G401 (cell line): Measurements from ENCODE around the gene KCTD1. TPM values are rescaled to one million over a fixed set of nuclear protein-coding genes. Genes with fewer than 3 reads are reported as not detected.

Experiments used
- DNase-seq: peaks from one replicate; pipeline ENCODE4 v3.0.0-alpha.2; 2015; ENCODE audit warnings: low spot score
- in situ Hi-C: cut with HindIII; loops from 2 replicates; pipeline ENCODE4 v1.10.0; 2016; ENCODE audit warnings: low sequenced_read_pairs, mixed read lengths
- total RNA-seq: library from RNA; depleted of rRNA; stranded (reverse); fragments of >200 nt; shearing (Covaris generic); gene quantifications from 2 replicates; pipeline ENCODE4 v1.2.3, GENCODE V29; 2014

KCTD1 gene
- total RNA-seq, 1 experiment from 2014 or later, result 11.5 TPM

DNA sequence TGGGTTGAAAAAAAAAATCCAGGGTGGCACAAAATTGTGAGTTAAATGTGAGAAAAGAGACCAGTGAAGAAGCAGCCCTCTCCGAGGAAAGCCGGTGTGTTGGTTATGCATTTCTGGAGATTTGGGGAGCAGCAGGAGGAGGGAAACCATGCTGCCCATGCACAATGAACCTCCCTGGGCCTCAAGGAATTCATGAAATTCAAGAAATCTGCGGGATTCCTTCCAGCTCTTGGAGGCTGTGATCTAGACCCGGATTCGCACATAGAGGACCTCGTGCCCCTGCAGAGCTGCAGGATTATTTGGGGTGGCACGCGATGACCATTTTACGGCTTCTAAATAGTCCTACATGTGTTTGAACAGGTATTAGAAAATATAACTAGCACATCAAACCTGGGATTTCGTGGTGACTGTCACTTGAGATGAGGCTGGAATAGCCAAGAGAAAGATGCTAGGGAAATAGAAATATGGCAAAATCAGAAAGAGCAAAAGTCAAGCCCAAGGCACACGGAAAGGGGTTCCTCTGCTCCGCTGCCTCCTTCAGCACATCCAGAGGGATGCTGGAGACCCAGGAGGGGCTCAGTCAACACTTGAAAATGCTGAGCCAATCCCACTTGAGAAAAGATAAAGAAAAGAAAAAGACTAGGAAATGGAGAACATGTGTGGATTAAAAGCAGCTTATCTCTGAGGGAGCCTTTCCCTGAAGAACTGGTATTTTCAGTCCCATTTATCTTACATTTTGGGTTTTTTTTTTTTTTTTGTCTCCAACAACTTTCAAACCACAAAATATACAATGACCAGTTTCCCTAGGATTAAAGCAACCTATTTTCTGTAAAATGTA, 22.0 kb downstream of the KCTD1 start:
- no peak for DNase-seq
- in situ Hi-C loops, result no loop called here

DNA sequence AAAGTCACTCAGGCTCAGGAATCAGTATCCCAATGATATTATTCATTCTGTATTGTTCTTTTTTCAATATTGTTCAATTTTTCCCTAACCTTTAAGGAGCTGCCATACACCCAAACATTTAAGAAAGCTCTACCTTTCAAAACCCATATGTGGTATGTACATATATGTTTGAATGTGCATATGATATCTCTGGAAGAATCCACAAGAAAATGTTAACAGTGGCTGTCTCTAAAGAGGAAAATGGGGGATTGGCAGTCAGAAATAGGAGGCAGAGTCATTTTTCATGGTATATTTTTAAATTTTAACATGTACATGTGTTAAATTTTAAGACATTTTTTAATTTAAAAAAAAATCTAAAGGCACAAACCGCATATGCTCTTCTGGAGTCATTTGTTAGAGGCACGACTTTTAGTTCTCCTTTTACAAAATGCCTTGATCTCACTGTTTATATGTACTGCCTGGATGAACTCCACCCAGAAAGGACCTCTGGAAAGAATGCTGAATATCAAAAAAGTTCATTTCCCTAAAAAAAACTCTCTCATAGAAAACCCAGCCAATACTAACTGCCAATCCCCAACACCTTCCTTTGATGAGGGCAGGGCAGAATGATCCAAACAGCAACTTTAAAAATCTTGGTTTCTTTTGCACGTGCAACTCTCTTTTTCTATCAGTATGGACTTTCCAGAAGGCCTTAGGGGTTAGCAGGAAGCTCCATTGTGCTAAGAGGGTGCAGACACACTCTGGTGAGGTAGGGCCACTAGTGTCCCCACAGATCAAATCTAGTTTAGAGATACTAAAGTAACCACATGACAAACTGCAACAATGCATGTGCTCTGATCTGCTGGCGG, 23.6 kb downstream of the KCTD1 start:
- DNase-seq, result no peak
- in situ Hi-C loops, result no loop called here

DNA sequence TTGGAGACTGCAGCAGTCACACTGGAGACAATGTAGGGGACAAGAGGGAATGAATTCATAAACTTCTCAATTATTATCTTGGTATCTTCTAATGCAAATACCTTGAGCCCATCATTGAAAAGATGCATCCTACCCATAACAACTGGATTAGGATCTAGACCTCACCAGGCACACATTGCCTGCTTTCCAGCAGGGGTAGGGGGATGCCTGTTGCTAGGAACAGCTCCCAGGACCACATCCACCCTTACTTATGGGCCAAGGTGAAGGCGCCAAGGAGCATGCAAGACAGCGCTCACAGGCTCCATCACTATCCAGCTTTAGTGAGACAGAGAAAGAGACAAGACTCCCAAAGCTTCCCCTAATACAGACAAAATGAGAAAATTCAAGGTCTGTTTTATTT, 24.4 kb downstream of the KCTD1 start:
- in situ Hi-C loops, result no loop called here
- DNase-seq, result no peak

DNA sequence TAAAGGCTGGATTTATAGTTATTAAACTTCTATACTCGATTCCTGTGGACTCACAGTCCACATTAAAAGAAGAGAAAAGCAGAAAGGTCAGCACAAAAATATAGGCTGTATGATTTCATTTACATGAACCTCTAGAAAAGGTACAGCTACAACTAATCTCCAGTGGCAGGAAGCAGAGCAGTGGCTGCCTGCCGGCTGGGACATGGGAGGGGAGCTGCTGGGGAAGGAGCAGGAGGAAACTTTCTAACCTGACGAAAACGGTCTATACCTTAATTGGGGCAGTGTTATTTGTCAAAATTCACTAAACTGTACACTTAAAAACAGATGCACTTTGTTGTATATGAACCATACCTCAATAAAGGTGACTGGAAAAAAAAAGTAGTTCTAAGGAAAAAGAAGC, 26.7 kb downstream of the KCTD1 start:
- no peak for DNase-seq
- in situ Hi-C loops, result no loop called here

DNA sequence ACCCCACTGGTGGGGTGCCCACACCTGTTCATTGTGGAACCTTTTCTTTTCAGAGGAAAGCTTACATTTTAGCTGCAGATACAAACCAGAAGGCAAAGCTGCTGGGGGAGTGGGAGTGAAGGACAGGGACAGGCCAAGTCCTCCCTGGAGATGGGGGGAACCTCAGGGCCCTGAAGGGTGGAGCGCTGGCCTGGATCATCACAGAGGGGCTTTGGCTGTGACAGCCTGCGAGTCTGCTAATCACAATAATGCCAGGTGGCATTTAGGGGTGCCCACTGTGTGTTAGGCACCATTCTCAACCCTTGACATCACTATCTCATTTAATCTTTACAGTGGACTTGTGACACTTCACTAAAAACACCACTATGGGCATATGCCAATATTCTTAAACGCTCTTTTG, 27.4 kb downstream of the KCTD1 start:
- DNase-seq, result no peak
- in situ Hi-C loops, result no loop called here

DNA sequence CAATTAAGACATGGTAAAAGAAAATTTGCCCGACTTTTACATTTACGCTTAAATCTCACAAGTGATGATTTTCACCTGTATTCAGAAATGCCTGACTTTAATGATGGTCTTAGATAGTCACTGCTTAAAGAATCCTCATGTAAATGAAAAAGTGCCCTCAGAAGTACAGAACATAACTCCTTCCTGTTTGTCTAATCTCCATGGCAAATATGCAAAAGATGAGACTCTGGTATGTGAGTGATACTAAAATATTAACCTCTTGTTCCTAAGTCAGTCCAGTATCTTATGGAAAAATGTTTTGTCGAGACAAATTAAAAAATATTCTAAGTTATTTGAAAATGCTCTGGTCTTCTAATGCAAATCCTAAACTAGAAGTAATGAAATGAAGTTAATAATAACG, 29.2 kb downstream of the KCTD1 start:
- in situ Hi-C loops, result no loop called here
- DNase-seq, result no peak

DNA sequence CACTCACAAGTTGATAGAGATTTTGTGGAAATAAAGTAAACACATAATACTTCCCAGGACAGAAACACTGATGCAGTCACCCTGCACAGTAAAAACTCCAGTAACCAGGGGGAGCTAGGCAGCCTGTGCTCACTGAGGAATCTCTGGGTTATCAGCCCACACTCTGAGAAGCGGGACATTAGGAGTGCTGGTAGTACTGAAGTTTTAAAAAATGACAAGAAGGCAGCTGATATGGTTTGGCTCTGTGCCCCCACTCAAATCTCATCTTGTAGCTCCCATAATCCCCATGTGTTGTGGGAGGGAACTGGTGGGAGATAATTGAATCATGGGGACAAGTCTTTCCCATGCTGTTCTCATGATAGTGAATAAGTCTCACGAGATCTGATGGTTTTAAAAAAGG, 31.4 kb downstream of the KCTD1 start:
- in situ Hi-C loops, result no loop called here
- no peak for DNase-seq

DNA sequence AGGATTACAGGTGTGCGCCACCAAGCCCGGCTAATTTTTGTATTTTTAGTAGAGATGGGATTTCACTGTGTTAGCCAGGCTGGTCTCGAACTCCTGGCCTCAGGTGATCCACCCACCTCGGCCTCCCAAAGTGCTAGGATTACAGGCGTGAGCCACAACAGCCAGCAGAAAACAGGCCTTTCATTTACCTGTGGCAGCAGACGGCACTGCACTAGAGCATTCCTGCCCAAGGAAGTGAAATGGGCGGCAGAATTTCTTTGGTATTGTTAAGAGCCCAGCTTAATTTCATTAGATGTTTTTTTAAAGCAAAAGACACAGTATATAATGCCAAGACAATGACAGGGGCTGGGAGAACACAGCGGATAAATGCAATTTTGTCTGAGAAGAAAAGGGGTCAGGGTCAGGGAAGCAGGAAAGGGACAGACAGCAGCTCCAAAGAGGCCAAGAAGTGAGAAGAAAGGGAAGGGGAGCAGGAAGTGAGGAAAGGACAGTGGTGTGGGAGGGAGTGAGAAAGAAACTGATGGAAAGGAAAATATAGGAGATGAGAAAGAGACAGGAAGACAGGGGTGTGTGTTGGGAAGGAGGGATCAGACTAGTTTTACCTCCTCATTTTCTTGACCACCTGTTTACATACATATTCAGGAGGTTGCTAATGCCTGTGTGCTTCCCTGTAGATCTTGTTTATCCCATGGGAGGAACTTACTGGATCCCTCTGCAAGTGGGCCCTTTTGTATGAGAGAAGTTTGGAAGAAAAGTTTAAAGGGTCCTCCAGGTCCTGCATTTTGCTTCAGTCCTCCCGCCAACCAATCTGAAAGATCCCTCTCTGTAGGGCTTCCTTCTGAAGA, 32.5 kb downstream of the KCTD1 start:
- in situ Hi-C loops, result no loop called here
- DNase-seq, result no peak

DNA sequence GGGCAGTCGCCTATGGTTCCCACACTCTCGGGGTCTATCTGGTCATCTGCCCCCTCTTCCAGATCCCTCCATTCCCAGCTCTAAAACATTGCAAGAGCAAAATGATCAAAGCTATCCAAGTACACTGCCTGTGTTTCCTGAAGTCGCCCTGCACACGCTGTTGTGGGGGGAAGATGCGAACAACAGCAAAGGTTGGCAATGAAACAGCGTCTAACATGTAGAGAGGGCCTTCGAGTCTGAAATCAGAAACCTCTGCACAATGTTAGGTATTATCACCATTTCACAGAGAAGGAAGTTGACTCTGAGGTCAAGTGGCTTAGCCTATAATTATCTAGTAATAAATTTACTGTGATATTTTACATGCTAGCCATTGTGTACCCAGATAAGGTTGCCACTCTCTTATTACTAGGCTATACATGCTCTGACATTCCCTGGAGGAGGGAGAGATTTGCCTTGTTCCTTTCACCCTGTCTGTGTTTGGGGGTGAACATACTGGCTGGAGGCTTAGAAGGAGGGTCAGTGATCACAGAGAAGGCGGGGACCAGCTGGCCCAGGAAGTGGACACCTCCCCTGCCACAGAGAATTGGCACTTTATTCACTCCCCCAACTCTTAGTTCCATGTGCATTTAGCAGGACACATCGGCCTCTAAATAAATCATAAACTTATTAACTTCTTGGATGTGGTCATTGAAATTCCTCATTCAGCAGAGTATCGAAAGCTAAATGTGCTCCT, 36.8 kb downstream of the KCTD1 start:
- DNase-seq, result no peak
- in situ Hi-C loops, result no loop called here

DNA sequence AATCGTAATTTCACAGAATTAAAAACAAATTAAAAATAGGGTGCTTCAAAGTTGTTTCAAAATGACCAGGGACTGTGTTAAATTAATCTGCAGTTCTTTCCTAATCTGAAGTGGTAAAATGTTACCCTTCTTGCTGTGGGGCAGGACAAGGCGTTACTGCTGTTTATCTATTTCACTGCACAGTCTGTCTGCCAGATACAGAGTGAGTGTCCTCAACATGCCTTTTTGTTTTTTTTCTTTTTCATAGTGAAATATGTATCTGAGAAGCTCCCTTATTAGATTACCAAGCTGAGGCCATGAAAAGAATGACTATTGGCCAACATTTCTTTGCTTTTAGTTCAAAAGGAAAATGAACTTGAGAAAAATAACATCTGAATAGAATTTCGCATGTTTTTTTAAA, 38.0 kb downstream of the KCTD1 start:
- in situ Hi-C loops, result no loop called here
- no peak for DNase-seq

DNA sequence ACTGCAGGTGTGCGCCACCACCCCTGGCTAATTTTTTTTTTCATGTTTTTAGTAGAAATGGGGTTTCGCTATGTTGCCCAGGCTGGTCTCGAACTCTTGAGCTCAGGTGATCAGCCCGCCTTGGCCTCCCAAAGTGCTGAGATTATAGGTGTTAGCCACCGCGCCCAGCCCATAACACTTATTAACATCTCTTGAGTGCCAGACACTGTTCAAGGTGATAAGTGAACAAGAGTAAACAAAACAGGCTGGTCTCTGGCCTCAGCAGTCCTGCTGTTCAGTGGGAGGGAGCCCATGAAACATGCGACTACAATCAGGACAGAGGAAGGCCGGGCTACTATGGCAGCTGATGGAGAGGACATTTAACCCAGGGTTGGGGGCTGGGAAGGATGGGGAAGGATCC, 42.3 kb downstream of the KCTD1 start:
- DNase-seq, result no peak

DNA sequence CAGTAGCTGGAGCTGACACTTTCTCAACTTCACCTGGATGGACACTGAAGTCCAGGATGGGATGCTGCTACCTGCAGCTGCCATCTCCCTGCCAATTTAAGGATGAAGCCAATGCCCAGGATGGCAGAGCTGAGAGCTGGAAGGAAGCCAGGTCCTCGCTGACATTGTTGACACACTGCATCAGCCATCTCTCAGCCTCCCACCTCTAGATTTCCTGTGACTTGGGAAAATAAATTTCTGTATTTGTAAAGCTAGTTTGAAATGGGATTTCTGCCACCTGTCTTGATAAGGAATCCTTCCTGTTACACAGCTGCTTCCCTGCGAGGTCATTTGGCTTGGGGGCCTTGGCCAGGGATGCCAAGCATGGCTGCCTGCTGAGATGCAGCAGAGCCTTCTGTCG, 43.5 kb downstream of the KCTD1 start:
- DNase-seq, result peak; percentile 55
- in situ Hi-C loops, result no loop called here

More for the DNA sequence above, 42.3 kb downstream of the KCTD1 start:
- in situ Hi-C loops, result no loop called here

DNA sequence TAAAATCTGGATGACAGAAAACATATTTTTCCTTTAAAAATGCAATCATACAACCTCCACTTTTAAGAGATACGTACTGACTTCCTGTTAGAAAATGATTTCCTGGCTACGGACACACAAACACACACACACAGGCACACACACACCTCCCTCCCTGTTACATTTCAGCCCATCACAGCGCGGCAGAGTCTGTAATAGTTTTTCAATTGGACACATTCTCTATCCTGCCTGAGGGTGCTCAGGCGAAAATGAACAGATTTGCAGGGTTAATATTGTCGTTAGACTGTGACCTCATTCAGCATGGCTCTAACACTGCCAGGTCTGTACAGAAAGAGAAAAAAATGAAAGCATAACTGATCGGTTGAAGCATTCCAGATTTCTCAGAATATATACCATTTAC, 45.0 kb downstream of the KCTD1 start:
- in situ Hi-C loops, result no loop called here
- peak; percentile 51 for DNase-seq

DNA sequence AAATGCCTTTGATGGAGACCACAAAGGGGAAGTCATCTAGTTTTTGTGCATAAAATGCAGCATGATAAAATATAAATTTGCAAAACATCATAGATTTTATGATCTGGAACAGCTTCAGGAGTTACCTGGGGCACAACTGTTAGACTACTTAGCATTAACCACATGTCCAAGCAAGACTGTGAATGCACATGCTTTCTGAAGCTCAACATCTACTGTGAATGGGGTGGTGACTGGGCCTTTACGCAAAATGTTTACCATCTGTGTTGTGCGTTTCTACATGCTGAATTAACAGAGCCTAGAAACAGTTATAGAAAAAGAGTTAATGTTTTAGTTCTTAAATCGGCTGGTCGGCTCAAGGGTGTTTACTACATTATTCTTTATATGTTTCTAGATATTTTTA, 45.5 kb downstream of the KCTD1 start:
- DNase-seq, result no peak
- in situ Hi-C loops, result no loop called here

DNA sequence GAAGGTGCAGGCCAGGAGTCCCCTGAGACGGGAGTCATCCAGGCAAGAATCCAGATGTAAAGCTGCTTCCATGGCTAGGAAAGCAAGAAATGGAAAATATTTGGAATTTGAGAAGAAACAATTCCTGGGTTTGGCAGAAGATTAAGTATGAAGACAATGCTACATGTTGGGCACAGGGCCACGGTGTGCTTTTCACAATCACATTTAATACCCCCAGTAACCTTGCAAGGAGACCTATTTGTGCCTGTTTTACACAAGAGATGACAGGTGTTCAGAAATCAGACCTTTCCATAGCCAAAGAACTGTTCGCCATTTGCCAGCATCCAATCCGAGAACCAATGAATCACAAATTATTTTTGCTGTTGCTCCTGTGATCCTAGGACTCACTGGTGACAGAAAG, 50.5 kb downstream of the KCTD1 start:
- DNase-seq, result no peak
- in situ Hi-C loops, result no loop called here

DNA sequence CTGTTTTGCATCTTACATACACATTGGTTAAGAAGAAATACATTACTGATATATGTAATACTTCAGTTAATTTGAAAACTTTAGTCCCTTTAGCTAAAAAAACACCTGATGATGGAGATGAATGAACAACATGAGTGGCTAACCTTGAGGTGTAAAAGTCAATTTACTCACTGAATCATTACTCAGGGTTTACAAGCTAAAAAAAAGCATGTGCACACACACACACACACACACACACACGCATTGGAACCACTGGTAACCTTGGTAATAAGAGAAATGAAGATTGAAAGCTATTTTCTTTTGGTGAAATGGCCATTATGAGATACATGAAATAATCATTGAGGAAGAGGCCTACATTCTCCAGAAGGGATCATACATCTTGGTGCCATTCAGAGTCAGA, 51.8 kb downstream of the KCTD1 start:
- in situ Hi-C loops, result no loop called here
- DNase-seq, result no peak

DNA sequence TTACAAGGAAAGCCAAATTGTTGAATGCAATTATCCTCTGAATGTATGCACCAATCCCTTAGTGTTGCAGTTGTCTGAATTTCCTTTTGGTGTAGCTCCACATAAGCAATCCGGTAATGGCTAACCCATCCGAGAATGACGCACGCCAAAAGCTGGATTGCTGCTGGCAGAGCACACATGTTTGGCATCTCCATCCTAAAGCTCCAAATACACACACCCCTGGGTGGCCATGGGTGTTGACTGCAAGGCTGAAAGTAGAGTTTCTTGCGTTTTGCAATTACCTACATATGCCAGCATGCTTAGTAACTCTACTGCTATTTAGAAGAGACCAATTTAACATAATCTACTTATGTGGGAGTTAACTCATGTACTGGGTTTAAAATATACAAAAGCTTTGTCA, 53.1 kb downstream of the KCTD1 start:
- in situ Hi-C loops, result no loop called here
- no peak for DNase-seq

DNA sequence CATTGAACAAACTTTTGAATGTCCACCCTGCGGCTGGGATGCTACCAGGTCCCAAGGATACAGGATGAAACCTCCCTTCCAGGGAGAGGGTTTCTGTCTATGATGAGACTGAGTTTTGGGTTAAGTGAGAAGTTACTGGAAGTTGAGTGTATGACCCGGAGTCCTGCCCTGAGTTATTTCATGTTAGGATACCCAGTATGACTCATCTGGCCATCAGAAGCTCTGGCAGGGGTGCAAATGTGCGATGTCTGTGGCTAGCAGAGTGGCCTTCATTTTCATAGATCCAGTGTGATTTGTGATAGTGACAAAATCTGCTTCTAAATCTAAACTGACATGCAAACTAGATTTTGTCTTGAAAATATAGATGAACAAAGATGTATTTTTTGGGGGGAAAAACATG, 55.3 kb downstream of the KCTD1 start:
- DNase-seq, result no peak
- in situ Hi-C loops, result no loop called here

DNA sequence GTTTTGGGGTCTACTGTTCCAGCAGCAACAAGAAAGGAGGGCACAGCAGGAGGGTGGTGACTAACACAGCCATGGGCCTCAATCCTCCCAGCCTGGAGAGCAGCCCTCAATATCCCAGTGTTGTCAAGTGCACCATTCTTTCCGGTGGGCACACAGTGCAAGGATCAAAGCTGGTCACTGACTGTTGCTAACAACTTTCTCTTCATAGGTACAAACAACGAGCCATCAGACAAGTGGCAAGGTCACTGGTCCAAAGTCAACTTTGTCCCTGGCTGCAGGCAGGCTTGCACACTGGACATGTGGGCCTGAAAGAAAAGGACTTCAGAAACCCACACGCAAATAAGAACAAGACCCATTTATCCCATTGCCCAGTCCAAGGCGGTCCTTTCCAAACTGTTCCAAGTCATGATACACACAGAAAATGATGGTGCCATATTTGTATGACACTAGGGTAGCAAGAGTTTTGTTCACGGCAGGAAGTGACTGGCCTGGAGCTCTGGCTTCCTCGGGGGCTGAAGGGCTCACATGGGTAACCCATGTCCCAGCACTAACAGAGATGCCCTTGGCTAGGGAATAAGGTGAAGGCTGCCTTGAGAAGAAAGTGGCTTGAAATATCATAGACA, 57.0 kb downstream of the KCTD1 start:
- in situ Hi-C loops, result no loop called here

More for the DNA sequence above, 57.0 kb downstream of the KCTD1 start:
- DNase-seq, result no peak
